NCI-H345 (cell line): ENCODE measurements around the gene THADA.

Source experiments
- DNase-seq: peaks from one replicate; lab custom pipeline; 2025; lab: John Stamatoyannopoulos, UW

Gene THADA

GRCh38 chr2:43443282-43443681 is 152.6 kb downstream of the THADA start:
- no peak for DNase-seq

- DNase-seq = no peak
These were observed 154.6 kb downstream of the THADA start for GRCh38 chr2:43441195-43441594.

- no peak for DNase-seq
These were observed 156.8 kb downstream of the THADA start for GRCh38 chr2:43438858-43439655.

GRCh38 chr2:43438342-43438741 is 157.5 kb downstream of the THADA start:
- DNase-seq = no peak

GRCh38 chr2:43437363-43437762 is 158.5 kb downstream of the THADA start:
- no peak for DNase-seq

- no peak for DNase-seq
These were observed 159.4 kb downstream of the THADA start for GRCh38 chr2:43436431-43436830.

GRCh38 chr2:43435746-43436145 is 160.1 kb downstream of the THADA start:
- DNase-seq = no peak

GRCh38 chr2:43430489-43430888 is 165.3 kb downstream of the THADA start:
- DNase-seq = no peak

GRCh38 chr2:43429369-43429768 is 166.5 kb downstream of the THADA start:
- DNase-seq = no peak

- DNase-seq = no peak
These were observed 168.8 kb downstream of the THADA start for GRCh38 chr2:43427032-43427424.

GRCh38 chr2:43426305-43427031 is 169.4 kb downstream of the THADA start:
- DNase-seq = no peak

- DNase-seq = no peak
These were observed 170.2 kb downstream of the THADA start for GRCh38 chr2:43425659-43426058.

- no peak for DNase-seq
These were observed 171.3 kb downstream of the THADA start for GRCh38 chr2:43424262-43425207.

- no peak for DNase-seq
These were observed 171.9 kb downstream of the THADA start for GRCh38 chr2:43423941-43424261.

GRCh38 chr2:43421194-43421593 is 174.6 kb downstream of the THADA start:
- DNase-seq = no peak

- no peak for DNase-seq
These were observed 175.4 kb downstream of the THADA start for GRCh38 chr2:43420389-43420801.

- DNase-seq = no peak
These were observed 176.0 kb downstream of the THADA start for GRCh38 chr2:43419876-43420275.

GRCh38 chr2:43419243-43419642 is 176.6 kb downstream of the THADA start:
- no peak for DNase-seq

- DNase-seq = no peak
These were observed 177.2 kb downstream of the THADA start for GRCh38 chr2:43418680-43419079.

- DNase-seq = no peak
These were observed 178.5 kb downstream of the THADA start for GRCh38 chr2:43417300-43417699.

GRCh38 chr2:43415592-43415991 is 180.2 kb downstream of the THADA start:
- no peak for DNase-seq

GRCh38 chr2:43414586-43415135 is 181.2 kb downstream of the THADA start:
- DNase-seq = no peak
